Thoracic aorta (tissue), 2 donors: ENCODE measurements around the gene KLHDC1. TPM values are rescaled to one million over a fixed set of nuclear protein-coding genes. Genes with fewer than 3 reads are reported as not detected.

Experiments used
- ATAC-seq: fragments of 150-250 bp; one replicate; pipeline ENCODE4 v1.8.0; 2017; ENCODE audit warnings: low read depth; ENCODE audit not compliant: insufficient number of reproducible peaks, low FRiP score
- DNase-seq: peaks from one replicate; pipeline ENCODE4 v3.0.0-alpha.2; 2020; ENCODE audit warnings: low spot score
- H3K27ac ChIP-seq, 2 donors: fragments of 200-600 bp; sonication (generic); 1 replicate in 1 of 2; 2 replicates in 1 of 2; pipeline ENCODE4 v1.5.1; 2016; ENCODE audit warnings: mild to moderate bottlenecking in 2 of 2, moderate library complexity in 2 of 2
- H3K27me3 ChIP-seq: fragments of 200-600 bp; sonication (generic); replicated peaks from 2 replicates; pipeline ENCODE4 v1.6.0; 2016; ENCODE audit warnings: mild to moderate bottlenecking; ENCODE audit not compliant: insufficient read depth
- H3K36me3 ChIP-seq: fragments of 200-600 bp; sonication (generic); one replicate; pipeline ENCODE4 v1.5.1; 2016
- H3K4me1 ChIP-seq, 2 donors: fragments of 200-600 bp; sonication (generic); 1 replicate in 1 of 2; 2 replicates in 1 of 2; pipeline versions ENCODE4 v1.5.1 to v1.6.0; 2016; ENCODE audit warnings: low read depth in 2 of 2, mild to moderate bottlenecking in 1 of 2; ENCODE audit not compliant: control insufficient read depth in 1 of 2
- H3K4me3 ChIP-seq: fragments of 200-600 bp; sonication (generic); 2 replicates; pipeline ENCODE4 v1.5.1; 2016; ENCODE audit warnings: mild to moderate bottlenecking
- H3K9me3 ChIP-seq: fragments of 200-600 bp; sonication (generic); 2 replicates; pipeline ENCODE4 v1.5.1; 2016
- CTCF ChIP-seq: fragments of 200-600 bp; sonication (generic); IDR thresholded peaks from one replicate; pipeline ENCODE4 v1.5.1; 2019; ENCODE audit warnings: antibody characterized with exemption
- total RNA-seq, 2 donors: library from RNA; depleted of rRNA; stranded (reverse); fragments of >200 nt; gene quantifications; one replicate each; pipeline versions ENCODE4 v1.1.0 to v1.2.3, GENCODE V29; 2016

The KLHDC1 gene
- total RNA-seq, 2 donors from 2014 or later = 10.8 to 11.4 TPM

GRCh38 chr14:49755378-49755777 is 62.5 kb downstream of the KLHDC1 start:
- H3K4me3 ChIP-seq = no peak overlapping the region
- no peak for TF ChIP-seq CTCF
- H3K9me3 ChIP-seq = no peaks in the 10 kb centered on the region
- no peak for ATAC-seq
- H3K27me3 ChIP-seq = no peaks in the 10 kb centered on the region
- no peaks in the 10 kb centered on the region for H3K4me1 ChIP-seq
- H3K27ac ChIP-seq = no peak overlapping the region
- no peaks in the 10 kb centered on the region for H3K36me3 ChIP-seq
- DNase-seq = no peak

- Histone ChIP-seq H3K27me3 (no peaks in the 10 kb centered on the region), H3K4me3 (no peak overlapping the region), H3K9me3 (no peaks in the 10 kb centered on the region), H3K36me3 (no peaks in the 10 kb centered on the region), H3K4me1 (peaks cover 3 to 4% of the 10 kb centered on the region in 2 donors), H3K27ac (no peak overlapping the region)
- no peak for TF ChIP-seq CTCF
- no peak for DNase-seq
- ATAC-seq = no peak
Measured at GRCh38 chr14:49761839-49762551, 69.1 kb downstream of the KLHDC1 start.

GRCh38 chr14:49766839-49767238 is 73.9 kb downstream of the KLHDC1 start:
- Histone ChIP-seq H3K4me3 (peak overlapping the region; percentile 79), H3K27ac (peak overlapping the region; percentile 92 to 95), H3K4me1 (peaks cover 17 to 31% of the 10 kb centered on the region in 2 donors), H3K36me3 (no peaks in the 10 kb centered on the region), H3K9me3 (no peaks in the 10 kb centered on the region), H3K27me3 (no peaks in the 10 kb centered on the region)
- ATAC-seq (no peak), DNase-seq (no peak)
- TF ChIP-seq CTCF = no peak

- DNase-seq = no peak
Measured at GRCh38 chr14:49767270-49767570, 74.3 kb downstream of the KLHDC1 start.

More at GRCh38 chr14:49767270-49767570, 74.3 kb downstream of the KLHDC1 start:
- Histone ChIP-seq H3K36me3 (peaks cover under 1% of the 10 kb centered on the region), H3K4me1 (peaks cover 17 to 31% of the 10 kb centered on the region in 2 donors), H3K27me3 (no peaks in the 10 kb centered on the region), H3K4me3 (peak overlapping the region; percentile 79), H3K9me3 (no peaks in the 10 kb centered on the region), H3K27ac (peak overlapping the region; percentile 92 to 95)
- no peak for TF ChIP-seq CTCF
- no peak for ATAC-seq
